HG03139 (cell line): ENCODE results near the gene FAM83C.
"Not testable (repeated sequence)": the region's sequence is repeated elsewhere in the genome, so short reads cannot be mapped to it uniquely, and the experiment has no call there.

Experiments
- ATAC-seq: cut with Tn5 transposase; IDR thresholded peaks from one replicate; pipeline ENCODE4 v1.9.1; 2021; ENCODE audit not compliant: unreplicated experiment

The FAM83C gene

DNA sequence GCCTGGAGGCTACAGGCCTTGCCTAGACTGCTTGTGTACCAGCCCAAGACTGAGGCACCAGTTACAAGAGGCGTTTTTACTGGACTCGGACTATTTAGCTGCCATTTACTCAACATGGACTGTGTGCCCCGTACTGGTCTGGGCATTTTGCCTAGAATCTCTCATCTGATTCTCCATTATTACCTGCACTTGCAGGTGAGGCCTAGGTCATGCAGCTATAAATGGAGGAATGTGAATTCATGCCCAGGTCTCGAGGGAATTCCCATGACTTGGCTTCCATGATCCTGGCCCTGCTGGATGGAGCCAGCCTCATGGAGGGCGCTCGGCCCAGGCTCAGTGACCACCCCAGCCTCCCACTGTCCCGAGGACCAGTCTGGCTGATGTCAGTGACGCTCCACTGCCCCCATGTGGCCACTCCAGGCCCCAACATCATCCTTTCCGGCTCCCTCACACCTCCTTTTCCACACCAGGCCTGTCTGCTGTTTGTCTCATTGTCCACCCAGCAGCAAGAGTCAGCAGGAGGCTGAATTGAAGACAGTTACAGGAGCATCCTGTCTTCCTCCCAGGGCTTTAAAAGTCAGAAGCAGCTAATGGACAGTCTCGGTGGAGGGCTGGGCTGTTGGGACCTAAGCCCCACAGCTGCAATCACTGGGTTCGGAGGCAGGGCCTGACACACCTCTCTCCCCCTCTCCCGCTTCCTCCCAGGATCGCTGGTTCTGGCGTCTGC is 23.0 kb downstream of the FAM83C start:
- ATAC-seq: no peak

- ATAC-seq: no peak
These were observed 25.1 kb downstream of the FAM83C start for GRCh38 chr20:35267092-35267491.

DNA sequence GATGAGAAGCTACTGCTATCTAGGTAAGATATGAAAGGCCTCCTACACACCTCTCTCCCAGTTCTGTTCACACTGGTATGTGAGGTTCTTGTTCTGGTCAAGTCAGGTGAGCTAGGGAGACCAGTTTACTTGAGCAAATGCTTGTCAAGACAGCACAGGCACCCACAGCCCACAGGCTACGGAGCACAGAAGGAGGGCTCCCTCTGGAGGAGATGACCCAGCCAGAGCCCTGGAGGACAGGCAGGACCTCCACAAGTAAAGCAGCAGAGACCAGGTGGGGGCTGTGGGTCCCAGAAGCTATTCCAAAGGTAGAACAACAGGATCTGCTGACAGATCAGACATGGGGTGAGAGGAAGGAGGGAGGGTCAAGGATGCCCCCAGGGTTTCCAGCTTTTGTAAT is 27.5 kb downstream of the FAM83C start:
- no peak for ATAC-seq

DNA sequence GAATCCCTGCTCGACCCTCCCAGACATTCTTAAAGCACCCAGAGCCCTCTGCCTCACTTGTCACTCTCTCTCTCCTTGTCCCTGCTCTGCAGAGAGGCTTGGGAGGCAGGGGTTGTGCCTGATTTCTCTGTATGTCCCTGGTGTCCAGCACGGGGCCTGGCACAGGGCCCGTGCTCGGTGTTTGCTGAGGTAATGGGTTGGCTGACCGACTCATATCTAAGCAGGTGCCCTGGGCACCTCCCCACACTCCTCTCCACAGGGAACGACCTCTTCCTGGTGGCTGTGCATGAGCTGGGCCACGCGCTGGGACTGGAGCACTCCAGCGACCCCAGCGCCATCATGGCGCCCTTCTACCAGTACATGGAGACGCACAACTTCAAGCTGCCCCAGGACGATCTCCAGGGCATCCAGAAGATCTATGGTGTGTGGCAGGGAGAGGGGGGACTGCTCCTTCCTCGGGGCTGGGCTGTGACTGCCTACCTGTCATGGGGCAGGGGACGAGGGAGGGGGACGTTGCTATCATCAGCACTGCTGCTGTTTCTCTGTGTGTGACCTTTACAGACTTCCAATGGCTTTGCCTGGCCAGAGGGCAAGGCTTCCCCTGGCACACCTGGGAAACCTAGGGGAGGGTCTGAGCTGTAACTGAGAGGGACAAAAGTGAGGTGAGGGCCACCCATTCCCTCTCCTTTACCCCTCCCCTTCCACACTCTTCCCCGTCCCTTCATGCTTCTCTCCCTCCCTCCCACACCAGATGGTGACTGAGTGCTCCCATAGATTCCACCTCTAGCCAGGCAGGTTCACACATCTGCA is 28.5 kb downstream of the FAM83C start:
- ATAC-seq: no peak

DNA sequence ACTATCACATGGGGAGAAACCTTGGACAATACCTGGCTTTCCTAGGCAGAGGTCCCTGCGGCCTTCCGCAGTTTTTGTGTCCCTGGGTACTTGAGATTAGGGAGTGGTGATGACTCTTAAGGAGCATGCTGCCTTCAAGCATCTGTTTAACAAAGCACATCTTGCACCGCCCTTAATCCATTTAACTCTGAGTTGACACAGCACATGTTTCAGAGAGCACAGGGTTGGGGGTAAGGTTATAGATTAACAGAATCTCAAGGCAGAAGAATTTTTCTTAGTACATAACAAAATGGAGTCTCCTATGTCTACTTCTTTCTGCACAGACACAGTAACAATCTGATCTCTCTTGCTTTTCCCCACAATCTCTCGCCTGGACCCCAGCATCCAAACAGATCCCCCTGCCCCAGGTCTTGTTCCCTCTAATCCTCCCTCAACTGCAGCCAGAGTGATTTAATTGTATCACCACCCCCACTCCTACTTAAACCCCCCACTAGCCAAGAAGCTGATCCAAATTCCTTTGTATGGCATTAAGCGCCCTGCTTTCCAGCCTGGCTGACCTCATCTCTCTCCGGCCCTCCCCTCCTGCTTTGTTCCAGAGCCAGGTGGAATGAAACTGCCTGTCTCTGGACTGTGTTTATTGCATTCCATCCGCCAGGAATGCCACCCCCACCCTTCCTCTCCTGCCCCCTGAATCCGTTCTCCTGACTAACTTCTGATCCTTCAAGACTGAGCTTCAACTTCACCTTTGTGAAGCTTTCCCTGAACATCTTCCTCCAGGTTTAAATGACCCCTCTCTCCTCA is 29.3 kb downstream of the FAM83C start:
- ATAC-seq: not testable (repeated sequence)

- ATAC-seq: not testable (repeated sequence)
These were observed 29.9 kb downstream of the FAM83C start for GRCh38 chr20:35262321-35262720.

GRCh38 chr20:35260426-35260825 is 31.8 kb downstream of the FAM83C start:
- ATAC-seq: no peak

GRCh38 chr20:35257175-35257909 is 34.9 kb downstream of the FAM83C start:
- no peak for ATAC-seq

DNA sequence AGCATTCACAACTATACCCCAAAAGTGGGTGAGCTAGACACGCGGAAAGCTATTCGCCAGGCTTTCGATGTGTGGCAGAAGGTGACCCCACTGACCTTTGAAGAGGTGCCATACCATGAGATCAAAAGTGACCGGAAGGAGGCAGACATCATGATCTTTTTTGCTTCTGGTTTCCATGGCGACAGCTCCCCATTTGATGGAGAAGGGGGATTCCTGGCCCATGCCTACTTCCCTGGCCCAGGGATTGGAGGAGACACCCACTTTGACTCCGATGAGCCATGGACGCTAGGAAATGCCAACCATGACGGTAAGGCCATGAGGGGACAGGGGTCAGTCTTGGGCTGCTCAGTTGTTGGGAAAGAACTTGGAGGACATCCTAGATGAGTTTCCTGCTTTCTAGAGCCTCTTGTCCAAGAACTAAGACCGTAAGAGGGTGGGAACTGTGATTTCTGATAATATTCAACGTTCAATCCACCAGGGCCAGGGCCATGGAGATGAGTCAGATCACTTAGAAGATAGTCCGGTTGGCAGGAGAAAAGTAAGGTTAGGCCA is 37.7 kb downstream of the FAM83C start:
- ATAC-seq: no peak

DNA sequence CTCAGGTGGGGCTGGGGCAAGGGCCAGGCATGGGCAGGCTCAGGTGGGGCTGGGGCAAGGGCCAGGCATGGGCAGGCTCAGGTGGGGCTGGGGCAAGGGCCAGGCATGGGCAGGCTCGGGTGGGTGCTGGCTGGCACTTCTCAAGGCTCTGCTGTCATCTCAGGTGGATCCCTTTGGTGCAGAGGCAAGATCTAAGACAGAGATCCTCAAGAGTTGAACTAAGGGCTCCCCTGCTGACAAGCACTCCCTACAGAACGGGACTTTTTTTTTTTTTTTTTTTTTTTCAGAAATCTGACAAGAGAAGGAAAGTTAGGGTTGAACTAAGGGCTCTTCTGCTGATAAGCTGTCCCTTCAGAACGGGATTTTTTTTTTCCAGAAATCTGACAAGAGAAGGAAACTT is 39.2 kb downstream of the FAM83C start:
- no peak for ATAC-seq

DNA sequence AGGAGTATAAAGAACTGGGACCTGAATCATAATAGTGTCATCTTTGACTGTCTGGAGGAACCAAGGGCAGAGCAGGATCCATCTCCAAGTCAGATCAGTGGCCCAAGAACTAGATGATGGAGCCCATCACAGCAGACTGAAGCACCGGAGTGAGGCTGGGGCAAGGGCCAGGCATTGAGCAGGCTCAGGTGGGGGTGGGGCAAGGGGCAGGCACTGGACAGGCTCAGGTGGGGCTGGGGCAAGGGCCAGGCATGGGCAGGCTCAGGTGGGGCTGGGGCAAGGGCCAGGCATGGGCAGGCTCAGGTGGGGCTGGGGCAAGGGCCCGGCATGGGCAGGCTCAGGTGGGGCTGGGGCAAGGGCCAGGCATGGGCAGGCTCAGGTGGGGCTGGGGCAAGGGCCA is 39.6 kb downstream of the FAM83C start:
- not testable (repeated sequence) for ATAC-seq

- no peak for ATAC-seq
These were observed 40.2 kb downstream of the FAM83C start for GRCh38 chr20:35252037-35252461.

DNA sequence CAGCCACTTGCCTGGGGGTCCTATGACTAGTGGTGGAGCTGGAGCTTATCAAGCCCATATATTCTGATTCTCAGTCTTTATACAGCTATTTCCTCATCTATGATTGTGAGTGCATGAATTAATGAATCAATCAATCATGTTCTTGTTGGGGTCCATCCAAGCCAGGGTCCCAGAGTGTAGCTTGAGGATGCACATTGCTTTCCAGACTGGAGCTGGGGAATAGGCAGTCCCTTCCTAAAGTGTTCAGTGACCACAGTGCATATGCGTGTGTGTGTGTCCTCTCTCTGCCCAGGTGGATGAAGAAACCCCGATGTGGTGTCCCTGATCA is 40.6 kb downstream of the FAM83C start:
- no peak for ATAC-seq

GRCh38 chr20:35248641-35249475 is 43.4 kb downstream of the FAM83C start:
- no peak for ATAC-seq

- ATAC-seq: no peak
These were observed 45.5 kb downstream of the FAM83C start for GRCh38 chr20:35246723-35247122.

- ATAC-seq: no peak
These were observed 48.2 kb downstream of the FAM83C start for GRCh38 chr20:35243986-35244385.

DNA sequence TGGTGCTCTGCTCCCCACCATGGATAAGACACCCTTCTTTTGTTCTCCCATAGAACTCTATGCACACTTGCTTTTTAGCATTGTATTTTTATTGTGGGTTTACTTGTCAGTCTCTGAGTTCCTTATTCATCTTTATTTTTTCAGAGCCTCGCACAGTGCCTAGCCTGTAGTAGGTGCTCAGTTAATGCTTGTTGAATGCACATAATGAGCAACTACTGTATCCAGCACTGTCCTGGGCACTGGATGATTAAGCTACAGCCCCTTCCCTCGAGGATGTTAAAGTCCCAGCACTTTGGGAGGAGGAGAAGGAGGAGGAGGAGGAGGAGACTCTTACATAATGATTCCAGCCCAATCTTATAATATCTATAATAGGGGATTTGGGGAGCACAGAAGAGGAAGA is 48.9 kb downstream of the FAM83C start:
- ATAC-seq: no peak

DNA sequence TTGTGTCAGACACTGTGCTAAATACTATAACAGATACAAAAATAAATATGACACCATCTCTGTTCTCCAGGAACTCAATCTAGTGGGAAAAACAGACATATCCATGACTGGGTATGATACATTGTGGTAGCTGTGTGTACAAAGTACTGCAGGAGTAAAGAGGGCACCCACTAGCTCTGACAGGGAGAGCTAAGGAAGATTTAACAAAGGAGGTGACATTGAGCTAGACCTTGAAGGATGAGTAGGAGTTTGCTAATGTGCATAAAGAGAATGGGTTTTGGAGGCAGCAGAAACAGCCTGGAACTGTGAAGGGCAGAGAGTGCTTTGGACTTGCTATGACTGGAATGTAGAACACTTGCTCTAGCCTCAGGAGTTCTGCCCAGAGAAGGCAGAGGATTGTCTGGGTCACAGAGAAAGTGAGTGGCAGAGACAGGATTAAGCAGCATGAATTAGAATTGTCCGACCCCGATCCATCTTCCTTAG is 51.4 kb downstream of the FAM83C start:
- ATAC-seq: no peak

DNA sequence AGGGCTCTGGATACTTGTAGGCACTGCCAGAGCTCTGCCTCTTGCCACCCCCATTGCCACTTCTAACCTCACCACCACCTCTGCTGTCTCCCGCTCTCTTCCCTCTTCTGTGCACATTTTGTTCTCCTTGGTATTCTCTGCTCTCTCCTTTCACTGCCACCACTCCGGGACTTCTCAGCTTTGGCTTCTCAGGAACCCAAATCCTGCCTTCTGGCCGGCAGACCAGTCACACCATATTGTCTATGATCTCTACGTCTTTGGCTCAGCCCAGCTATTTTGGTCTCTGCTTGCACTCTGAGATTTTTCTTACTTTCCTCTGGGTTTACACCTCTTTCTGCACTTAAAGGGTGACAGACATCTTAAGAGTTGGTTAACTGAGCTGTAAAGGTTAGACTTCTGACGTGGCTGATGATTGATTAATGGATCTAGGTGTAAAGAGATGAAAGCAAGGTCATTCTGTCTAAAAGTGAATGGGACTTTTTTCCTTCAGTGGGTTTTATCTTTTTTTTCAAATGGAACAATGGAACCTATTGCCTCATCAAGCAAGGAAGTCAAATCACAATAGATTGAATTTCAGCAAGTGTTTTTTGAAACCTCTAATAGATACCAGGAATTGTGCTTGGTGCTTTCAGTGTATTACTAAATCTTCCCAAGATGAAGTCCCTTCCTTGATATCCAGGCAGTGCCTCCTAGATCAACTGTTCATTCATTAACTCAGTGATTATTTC is 52.0 kb downstream of the FAM83C start:
- no peak for ATAC-seq
